Pancreas (tissue), 10 donors: ENCODE data around the gene LMOD1. TPM values are rescaled to one million over a fixed set of nuclear protein-coding genes. Genes with fewer than 3 reads are reported as not detected.

Source experiments
- ATAC-seq, 4 donors: fragments of 200-7000 bp; cut with Tn5 transposase; one replicate each; pipeline versions ENCODE4 v1.8.0 to v1.9.1; 2020; ENCODE audit warnings: mild to moderate bottlenecking in 4 of 4, moderate library complexity in 4 of 4
- DNase-seq, 6 donors: peaks; one replicate each; pipeline ENCODE4 v3.0.0-alpha.2; 2020
- FAIRE-seq: peaks from 2 replicates; lab custom pipeline; 2012; peaks lifted over from hg19 to GRCh38; lab: Jason Lieb, UNC
- H3K27ac ChIP-seq, 4 donors: fragments of 200-600 bp; sonication (generic); 1 replicate in 3 of 4; 2 replicates in 1 of 4; pipeline versions ENCODE4 v1.5.0 to v1.8.0; 2020
- H3K27me3 ChIP-seq, 4 donors: fragments of 200-600 bp; one replicate each; pipeline ENCODE4 v1.8.0; 2021
- H3K36me3 ChIP-seq, 3 donors: fragments of 200-600 bp; sonication (generic) in 1 of 3; one replicate each; pipeline versions ENCODE4 v1.5.0 to v1.8.0; 2020 to 2021
- H3K4me1 ChIP-seq, 3 donors: fragments of 200-600 bp; one replicate each; pipeline ENCODE4 v1.8.0; 2021
- H3K4me3 ChIP-seq, 4 donors: fragments of 200-600 bp; sonication (generic) in 2 of 4; one replicate each; pipeline versions ENCODE4 v1.5.0 to v1.8.0; 2020 to 2021
- H3K9me3 ChIP-seq, 4 donors: fragments of 200-600 bp; one replicate each; pipeline ENCODE4 v1.8.0; 2021
- WGBS, 2 donors: extraction: QIAGEN DNeasy Blood & Tissue Kit; methylation state at CpG; one replicate each; pipeline ENCODE4 v1.1.7; 2013; 5-methylcytosine and 5-hydroxymethylcytosine counted together
- intact Hi-C, 3 donors: fragments of 100-400 bp; cut with DNase I; formaldehyde crosslinking; loops; one replicate each; pipeline versions ENCODE4 v1.11.1 to v1.14.2; 2022
- polyA plus RNA-seq, 2 donors: library from polyadenylated mRNA; stranded (reverse); fragments of 200-250 nt; gene quantifications; one replicate each; pipeline ENCODE4 v1.2.3, GENCODE V29; 2013
- total RNA-seq, 6 donors: library from RNA; stranded (reverse); fragmentation: NEBNext Ultra II Directional in 4 of 6; extraction: Animal tissue kit (Norgen Biotek cat#: 25700) in 4 of 6; gene quantifications; one replicate each; pipeline versions ENCODE4 v1.2.1 to v1.2.4, GENCODE V29; 2021 to 2023
- TF ChIP-seq, protein P1 (sequence below), 4 donors: fragments of 200-600 bp; sonication (generic) in 3 of 4; IDR thresholded peaks; one replicate each; pipeline versions ENCODE4 v1.5.0 to v1.8.0; 2021; ENCODE audit warnings: antibody characterized with exemption in 4 of 4
- donor health status: healthy with polysubstance abuse.
- donor health status: DM: no; HTN: no; CAD: no; lungs with moderate emphysema.
- donor health status: DM: no; HTN: no; CAD: no.
- donor health status: control.
- donor health status: control.
- donor health status: Bipolar disorder and iron deficiency.
- donor health status: DM: yes; HTN: yes; CAD: no.
- donor health status: DM: no; HTN: no; CAD: no.
- donor health status: DM: no; HTN: no; CAD: no.
- donor health status: DM: yes; HTN: yes; CAD: no.

The LMOD1 gene
- total and polyA plus RNA-seq, 8 donors: 0.67 to 13.6 (median 2.1) TPM

DNA sequence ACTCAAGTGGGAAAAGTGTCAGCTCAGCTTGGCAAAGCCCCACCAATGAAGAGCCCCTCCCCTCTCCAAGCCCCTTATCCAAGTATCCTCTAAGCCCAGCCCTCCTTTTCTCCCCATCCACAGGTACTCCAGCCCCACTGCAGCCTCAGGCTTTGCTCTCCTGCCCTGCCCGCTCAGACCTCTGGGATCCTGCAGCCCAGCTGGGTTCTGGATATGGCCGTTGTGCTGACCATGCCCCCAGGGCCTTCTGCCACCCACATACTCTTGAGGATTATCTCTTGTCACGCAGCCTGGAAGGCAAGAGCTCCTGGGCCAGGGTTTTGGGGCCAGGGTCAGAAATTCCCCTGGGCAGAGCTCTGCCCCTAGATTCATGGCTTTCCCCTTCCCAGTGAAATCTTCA lies 52.9 kb downstream of the LMOD1 start:
- Histone ChIP-seq H3K4me3 (no peak overlapping the region), H3K4me1 (no peaks in the 10 kb centered on the region), H3K9me3 (no peaks in the 10 kb centered on the region), H3K27ac (no peak overlapping the region), H3K27me3 (no peaks in the 10 kb centered on the region), H3K36me3 (no peaks in the 10 kb centered on the region)
- DNase-seq (no peak), ATAC-seq (no peak), FAIRE-seq (no peak)
- intact Hi-C loops: no loop called here
- 67 to 75% methylated on average over 3 of the region's 3 CpGs for WGBS, 2 donors
- TF ChIP-seq, protein P1, sequence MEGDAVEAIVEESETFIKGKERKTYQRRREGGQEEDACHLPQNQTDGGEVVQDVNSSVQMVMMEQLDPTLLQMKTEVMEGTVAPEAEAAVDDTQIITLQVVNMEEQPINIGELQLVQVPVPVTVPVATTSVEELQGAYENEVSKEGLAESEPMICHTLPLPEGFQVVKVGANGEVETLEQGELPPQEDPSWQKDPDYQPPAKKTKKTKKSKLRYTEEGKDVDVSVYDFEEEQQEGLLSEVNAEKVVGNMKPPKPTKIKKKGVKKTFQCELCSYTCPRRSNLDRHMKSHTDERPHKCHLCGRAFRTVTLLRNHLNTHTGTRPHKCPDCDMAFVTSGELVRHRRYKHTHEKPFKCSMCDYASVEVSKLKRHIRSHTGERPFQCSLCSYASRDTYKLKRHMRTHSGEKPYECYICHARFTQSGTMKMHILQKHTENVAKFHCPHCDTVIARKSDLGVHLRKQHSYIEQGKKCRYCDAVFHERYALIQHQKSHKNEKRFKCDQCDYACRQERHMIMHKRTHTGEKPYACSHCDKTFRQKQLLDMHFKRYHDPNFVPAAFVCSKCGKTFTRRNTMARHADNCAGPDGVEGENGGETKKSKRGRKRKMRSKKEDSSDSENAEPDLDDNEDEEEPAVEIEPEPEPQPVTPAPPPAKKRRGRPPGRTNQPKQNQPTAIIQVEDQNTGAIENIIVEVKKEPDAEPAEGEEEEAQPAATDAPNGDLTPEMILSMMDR (IDR thresholded peaks at IDR 0.05): no peak

DNA sequence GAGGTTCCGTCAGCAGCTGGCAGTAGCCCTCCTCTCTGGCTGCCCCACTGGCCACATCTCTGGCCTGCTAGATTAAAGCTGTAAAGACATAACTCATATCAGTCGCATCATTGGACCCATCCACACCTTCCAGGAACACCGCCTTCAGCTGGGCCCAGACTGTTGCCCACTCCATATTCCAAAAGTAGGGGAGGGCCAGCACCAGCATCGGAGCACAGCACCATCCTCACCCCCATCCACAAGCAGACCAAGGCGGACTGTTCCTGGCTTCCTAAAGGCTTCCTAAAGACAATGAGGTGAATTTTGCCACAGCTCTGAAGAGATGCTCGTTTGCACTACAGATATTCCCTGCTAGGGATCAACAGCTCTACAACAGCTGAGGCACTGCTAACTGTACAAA lies 54.1 kb downstream of the LMOD1 start:
- 86 to 89% methylated on average over 6 of the region's 6 CpGs for WGBS, 2 donors
- no peaks in the 10 kb centered on the region for H3K27me3 ChIP-seq
- DNase-seq (no peak), FAIRE-seq (no peak), ATAC-seq (no peak)
- no peak overlapping the region for H3K27ac ChIP-seq
- intact Hi-C loops: no loop called here
- no peaks in the 10 kb centered on the region for H3K36me3 ChIP-seq
- TF ChIP-seq, protein P1 (IDR thresholded peaks at IDR 0.05): no peak
- no peaks in the 10 kb centered on the region for H3K4me1 ChIP-seq
- H3K4me3 ChIP-seq: no peak overlapping the region
- H3K9me3 ChIP-seq: no peaks in the 10 kb centered on the region

GRCh38 chr1:201891451-201892045 lies 54.8 kb downstream of the LMOD1 start:
- TF ChIP-seq, protein P1 (IDR thresholded peaks at IDR 0.05): no peak
- FAIRE-seq (no peak), ATAC-seq (no peak), DNase-seq (no peak)
- H3K4me3 ChIP-seq: no peak overlapping the region
- no peaks in the 10 kb centered on the region for H3K36me3 ChIP-seq
- 77 to 79% methylated on average over 5 of the region's 5 CpGs for WGBS, 2 donors
- H3K9me3 ChIP-seq: no peaks in the 10 kb centered on the region
- H3K4me1 ChIP-seq: no peaks in the 10 kb centered on the region
- H3K27me3 ChIP-seq: no peaks in the 10 kb centered on the region
- intact Hi-C loops: no loop called here
- no peak overlapping the region for H3K27ac ChIP-seq

- TF ChIP-seq, protein P1 (IDR thresholded peaks at IDR 0.05): no peak
- intact Hi-C loops: no loop called here
- Histone ChIP-seq H3K4me3 (no peak overlapping the region), H3K27me3 (no peaks in the 10 kb centered on the region), H3K9me3 (no peaks in the 10 kb centered on the region), H3K4me1 (no peaks in the 10 kb centered on the region), H3K27ac (no peak overlapping the region), H3K36me3 (no peaks in the 10 kb centered on the region)
- DNase-seq (no peak), FAIRE-seq (no peak), ATAC-seq (no peak)
- WGBS, 2 donors: 84 to 91% methylated on average over 3 of the region's 3 CpGs
Measured at GRCh38 chr1:201890806-201891450, 55.4 kb downstream of the LMOD1 start.

DNA sequence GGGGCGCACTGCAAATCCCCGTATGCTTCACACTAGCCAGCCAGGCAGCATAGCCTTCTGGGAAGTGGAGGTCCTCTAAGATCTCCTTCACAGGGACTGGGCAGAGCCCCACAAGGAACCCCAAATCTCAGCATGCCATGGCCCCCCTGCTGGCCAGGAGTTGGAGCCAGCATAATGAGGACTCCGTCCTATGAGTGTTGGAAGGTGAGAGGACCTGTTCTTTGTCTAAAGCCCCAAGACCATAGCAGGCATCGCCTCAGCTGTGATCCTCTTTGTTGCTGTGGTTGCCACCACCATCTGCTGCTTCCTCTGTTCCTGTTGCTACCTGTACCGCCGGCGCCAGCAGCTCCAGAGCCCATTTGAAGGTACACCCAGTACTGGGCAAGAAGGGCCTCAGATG lies 56.1 kb downstream of the LMOD1 start:
- no peak for ATAC-seq
- no peak for FAIRE-seq
- Histone ChIP-seq H3K4me3 (no peak overlapping the region), H3K27me3 (no peaks in the 10 kb centered on the region), H3K36me3 (no peaks in the 10 kb centered on the region), H3K9me3 (no peaks in the 10 kb centered on the region), H3K27ac (no peak overlapping the region), H3K4me1 (no peaks in the 10 kb centered on the region)
- TF ChIP-seq, protein P1 (IDR thresholded peaks at IDR 0.05): no peak
- intact Hi-C loops: no loop called here
- no peak for DNase-seq
- 92 to 94% methylated on average over 7 of the region's 7 CpGs for whole genome bisulfite sequencing, 2 donors
